Type B pancreatic cell (in vitro differentiated cells): ENCODE measurements around the gene ARF4. TPM values are rescaled to one million over a fixed set of nuclear protein-coding genes. Genes with fewer than 3 reads are reported as not detected.
"Not testable (repeated sequence)": the region's sequence is repeated elsewhere in the genome, so short reads cannot be mapped to it uniquely, and the experiment has no call there.

Experiments used
- DNase-seq: peaks from one replicate; pipeline ENCODE4 v3.0.0; 2021; ENCODE audit warnings: mixed read lengths; ENCODE audit not compliant: unreplicated experiment; ENCODE audit errors: extremely low spot score
- H3K27ac Mint-ChIP-seq: 2 replicates; pipeline ENCODE4 v1.8.0; 2021; ENCODE audit warnings: mild to moderate bottlenecking, mixed read lengths
- H3K27me3 Mint-ChIP-seq: 2 replicates; pipeline ENCODE4 v1.8.0; 2021; ENCODE audit warnings: mixed read lengths
- H3K36me3 Mint-ChIP-seq: 2 replicates; pipeline ENCODE4 v1.8.0; 2021; ENCODE audit warnings: mixed read lengths
- H3K4me1 Mint-ChIP-seq: one replicate; pipeline ENCODE4 v1.8.0; 2021; ENCODE audit warnings: mixed read lengths; ENCODE audit not compliant: unreplicated experiment
- H3K4me3 Mint-ChIP-seq: 2 replicates; pipeline ENCODE4 v1.8.0; 2021; ENCODE audit warnings: mild to moderate bottlenecking, mixed read lengths
- H3K9me3 Mint-ChIP-seq: 2 replicates; pipeline ENCODE4 v1.8.0; 2021; ENCODE audit warnings: mixed read lengths
- CTCF ChIP-seq: fragments of 200-600 bp; sonication (generic); conservative IDR thresholded peaks from 2 replicates; pipeline ENCODE4 v1.5.0; 2021; ENCODE audit warnings: antibody characterized with exemption, mild to moderate bottlenecking
- total RNA-seq: library from RNA; stranded (reverse); gene quantifications from 2 replicates; pipeline ENCODE4 v1.2.1, GENCODE V29; 2021; ENCODE audit warnings: low replicate concordance

Gene ARF4
- total RNA-seq, 1 donor from 2014 or later = 132 TPM

- no peaks in the 10 kb centered on the region for H3K4me1 Mint-ChIP-seq
- H3K36me3 Mint-ChIP-seq = peaks cover 24% of the 10 kb centered on the region
- H3K27ac Mint-ChIP-seq = no peak overlapping the region
- DNase-seq = no peak
- no peaks in the 10 kb centered on the region for H3K9me3 Mint-ChIP-seq
- no peaks in the 10 kb centered on the region for H3K27me3 Mint-ChIP-seq
- TF ChIP-seq CTCF = no peak
- H3K4me3 Mint-ChIP-seq = no peak overlapping the region
These were observed 27.7 kb upstream of the ARF4 start for GRCh38 chr3:57624801-57625200.

- Mint-ChIP-seq H3K9me3 (no peaks in the 10 kb centered on the region), H3K4me1 (no peaks in the 10 kb centered on the region), H3K36me3 (peaks cover 15% of the 10 kb centered on the region), H3K27ac (no peak overlapping the region), H3K4me3 (no peak overlapping the region), H3K27me3 (no peaks in the 10 kb centered on the region)
- no peak for DNase-seq
- TF ChIP-seq CTCF = no peak
These were observed 25.2 kb upstream of the ARF4 start for GRCh38 chr3:57622362-57622761.

- no peak for TF ChIP-seq CTCF
- no peak for DNase-seq
- H3K4me3 Mint-ChIP-seq = no peak overlapping the region
- H3K9me3 Mint-ChIP-seq = no peaks in the 10 kb centered on the region
- H3K27me3 Mint-ChIP-seq = no peaks in the 10 kb centered on the region
- H3K36me3 Mint-ChIP-seq = peaks cover 9% of the 10 kb centered on the region
- H3K27ac Mint-ChIP-seq = no peak overlapping the region
- H3K4me1 Mint-ChIP-seq = no peaks in the 10 kb centered on the region
These were observed 20.6 kb upstream of the ARF4 start for GRCh38 chr3:57617739-57618138.

- Mint-ChIP-seq H3K27me3 (no peaks in the 10 kb centered on the region), H3K4me1 (no peaks in the 10 kb centered on the region)
These were observed 19.1 kb upstream of the ARF4 start for GRCh38 chr3:57616233-57616632.

GRCh38 chr3:57611870-57612269 is 14.7 kb upstream of the ARF4 start:
- H3K9me3 Mint-ChIP-seq, H3K27me3 Mint-ChIP-seq, H3K27ac Mint-ChIP-seq, H3K4me3 Mint-ChIP-seq, H3K4me1 Mint-ChIP-seq, DNase-seq: not testable (repeated sequence)
- H3K36me3 Mint-ChIP-seq = peaks cover 12% of the 10 kb centered on the region

More at GRCh38 chr3:57616233-57616632, 19.1 kb upstream of the ARF4 start:
- DNase-seq = no peak
- Mint-ChIP-seq H3K27ac (no peak overlapping the region), H3K4me3 (no peak overlapping the region), H3K36me3 (peaks cover 3% of the 10 kb centered on the region), H3K9me3 (no peaks in the 10 kb centered on the region)
- TF ChIP-seq CTCF = no peak

- Mint-ChIP-seq H3K36me3 (peaks cover 25% of the 10 kb centered on the region), H3K4me1 (no peaks in the 10 kb centered on the region), H3K27ac (no peak overlapping the region), H3K27me3 (no peaks in the 10 kb centered on the region), H3K4me3 (no peak overlapping the region), H3K9me3 (peaks cover 8% of the 10 kb centered on the region)
- no peak for TF ChIP-seq CTCF
- DNase-seq = no peak
These were observed 8.5 kb upstream of the ARF4 start for GRCh38 chr3:57605683-57606082.
